PC-9 (cell line): ENCODE data around the gene FBXW7.

Source experiments
- EZH2 ChIP-seq: fragments of 200-600 bp; sonication (generic); IDR thresholded peaks from 2 replicates; pipeline ENCODE4 v1.8.0; 2017; ENCODE audit warnings: antibody characterized with exemption, low read depth
- TF ChIP-seq, protein P1 (sequence below): fragments of 200-600 bp; sonication (generic); conservative IDR thresholded peaks from 2 replicates; pipeline ENCODE4 v1.6.1; 2017; ENCODE audit warnings: mixed run types, antibody characterized with exemption, mild to moderate bottlenecking, moderate library complexity

DNA sequence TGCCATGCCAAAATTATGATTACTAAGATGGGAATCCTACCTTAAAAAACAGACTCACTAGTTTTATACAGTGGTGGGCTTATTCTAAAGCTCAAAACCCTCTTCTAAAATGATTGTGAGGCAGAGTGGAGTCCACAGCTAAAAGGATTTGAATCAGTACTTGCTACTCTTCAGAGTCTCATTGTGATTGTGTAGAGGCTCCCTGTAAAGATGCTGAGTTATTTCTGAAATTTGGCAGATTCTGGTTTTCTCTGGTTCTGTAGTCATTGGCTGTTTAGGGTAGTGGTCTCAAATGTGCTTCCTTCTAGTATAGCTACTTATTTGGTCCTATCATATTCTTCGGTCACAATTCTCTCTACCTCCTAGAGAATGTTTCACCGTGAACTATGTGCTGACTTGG, 104.1 kb downstream of the FBXW7 start:
- TF ChIP-seq, protein P1, sequence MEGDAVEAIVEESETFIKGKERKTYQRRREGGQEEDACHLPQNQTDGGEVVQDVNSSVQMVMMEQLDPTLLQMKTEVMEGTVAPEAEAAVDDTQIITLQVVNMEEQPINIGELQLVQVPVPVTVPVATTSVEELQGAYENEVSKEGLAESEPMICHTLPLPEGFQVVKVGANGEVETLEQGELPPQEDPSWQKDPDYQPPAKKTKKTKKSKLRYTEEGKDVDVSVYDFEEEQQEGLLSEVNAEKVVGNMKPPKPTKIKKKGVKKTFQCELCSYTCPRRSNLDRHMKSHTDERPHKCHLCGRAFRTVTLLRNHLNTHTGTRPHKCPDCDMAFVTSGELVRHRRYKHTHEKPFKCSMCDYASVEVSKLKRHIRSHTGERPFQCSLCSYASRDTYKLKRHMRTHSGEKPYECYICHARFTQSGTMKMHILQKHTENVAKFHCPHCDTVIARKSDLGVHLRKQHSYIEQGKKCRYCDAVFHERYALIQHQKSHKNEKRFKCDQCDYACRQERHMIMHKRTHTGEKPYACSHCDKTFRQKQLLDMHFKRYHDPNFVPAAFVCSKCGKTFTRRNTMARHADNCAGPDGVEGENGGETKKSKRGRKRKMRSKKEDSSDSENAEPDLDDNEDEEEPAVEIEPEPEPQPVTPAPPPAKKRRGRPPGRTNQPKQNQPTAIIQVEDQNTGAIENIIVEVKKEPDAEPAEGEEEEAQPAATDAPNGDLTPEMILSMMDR, result no peak
- TF ChIP-seq EZH2, result no peak
